Neural cell (in vitro differentiated cells): ENCODE results near the gene ELAPOR2.

Source experiments
- CTCF ChIP-seq: fragments of 450-650 bp; IDR thresholded peaks from 2 replicates; pipeline ENCODE4 v1.5.1; 2014; ENCODE audit warnings: antibody characterized with exemption, mild to moderate bottlenecking, moderate library complexity; ENCODE audit not compliant: poor library complexity, severe bottlenecking
- EP300 ChIP-seq: fragments of 450-650 bp; conservative IDR thresholded peaks from 2 replicates; pipeline ENCODE4 v1.6.1; 2014; ENCODE audit warnings: antibody characterized with exemption, mild to moderate bottlenecking, moderate library complexity; ENCODE audit not compliant: poor library complexity, severe bottlenecking
- POLR2AphosphoS5 ChIP-seq: IDR thresholded peaks from 2 replicates; pipeline ENCODE4 v1.6.1; 2012
- SMC3 ChIP-seq: fragments of 450-650 bp; conservative IDR thresholded peaks from 2 replicates; pipeline ENCODE4 v1.6.1; 2014; ENCODE audit warnings: antibody characterized with exemption, mild to moderate bottlenecking, moderate library complexity; ENCODE audit not compliant: poor library complexity
- TAF1 ChIP-seq: IDR thresholded peaks from 2 replicates; pipeline ENCODE4 v1.6.1; 2012; ENCODE audit warnings: low read depth

- TF ChIP-seq CTCF: no peak
- no peak for TF ChIP-seq POLR2AphosphoS5
- no peak for TF ChIP-seq EP300
- TF ChIP-seq TAF1: no peak
- TF ChIP-seq SMC3: no peak
Measured at GRCh38 chr7:87036985-87037384, 22.5 kb downstream of the ELAPOR2 start.
